IMR-90 (cell line): Measurements from ENCODE around the gene TNFRSF1B. TPM values are rescaled to one million over a fixed set of nuclear protein-coding genes. Genes with fewer than 3 reads are reported as not detected.

ENCODE experiments used
- ATAC-seq: fragments of 200-7000 bp; cut with Tn5 transposase; 2 replicates; pipeline ENCODE4 v1.9.1; 2020; ENCODE audit warnings: low read depth, mild to moderate bottlenecking, moderate library complexity
- BruUV-seq: library from RNA; stranded (reverse); fragments of 400-500 nt; replicated peaks from 2 replicates; lab custom pipeline; 2021; lab: Mats Ljungman, UMichigan
- CTCF ChIA-PET: fragments of 300-600 bp; formaldehyde crosslinking; extraction: SDS; loops from one replicate; lab custom pipeline; 2021; ENCODE audit warnings: antibody characterized with exemption; lab: Yijun Ruan, JAX
- POLR2A ChIA-PET: fragments of 300-600 bp; sonication (Branson Sonifier 250); formaldehyde crosslinking; loops from one replicate; lab custom pipeline; 2022; ENCODE audit warnings: antibody characterized with exemption; ENCODE audit not compliant: unreplicated experiment; lab: Charles Lee
- DNase-seq: peaks from one replicate; pipeline ENCODE4 v3.0.0; 2013
- H2AFZ ChIP-seq: replicated peaks from 2 replicates; pipeline ENCODE3; 2013; ENCODE audit warnings: low read length, mild to moderate bottlenecking; ENCODE audit not compliant: poor library complexity
- H2AK5ac ChIP-seq: 2 replicates; pipeline ENCODE4 v1.6.1; 2013; ENCODE audit warnings: low read depth, low read length, inconsistent platforms
- H2AK9ac ChIP-seq: replicated peaks from 2 replicates; pipeline ENCODE3; 2013; ENCODE audit warnings: mild to moderate bottlenecking, low read depth, low read length, moderate library complexity; ENCODE audit not compliant: poor library complexity
- H2BK120ac ChIP-seq: 2 replicates; pipeline ENCODE4 v1.6.1; 2013; ENCODE audit warnings: low read depth, low read length, inconsistent platforms
- H2BK15ac ChIP-seq: 3 replicates; pipeline ENCODE4 v1.6.1; 2013; ENCODE audit warnings: low read depth, low read length, inconsistent platforms
- H2BK20ac ChIP-seq: 2 replicates; pipeline ENCODE4 v1.6.1; 2013; ENCODE audit warnings: low read depth, mild to moderate bottlenecking, inconsistent platforms, low read length, moderate library complexity
- H2BK5ac ChIP-seq: 2 replicates; pipeline ENCODE4 v1.6.1; 2013; ENCODE audit warnings: mild to moderate bottlenecking, low read depth, low read length, inconsistent platforms; ENCODE audit not compliant: poor library complexity, severe bottlenecking
- H3K14ac ChIP-seq: replicated peaks from 2 replicates; pipeline ENCODE4 v1.6.1; 2013; ENCODE audit warnings: low read depth, low read length, inconsistent platforms
- H3K18ac ChIP-seq: 2 replicates; pipeline ENCODE4 v1.6.1; 2013; ENCODE audit warnings: low read depth, low read length, control low read depth
- H3K23ac ChIP-seq: 2 replicates; pipeline ENCODE4 v1.6.1; 2013; ENCODE audit warnings: low read depth, low read length, inconsistent platforms
- H3K27ac ChIP-seq: 2 replicates; pipeline ENCODE4 v1.5.1; 2013; ENCODE audit warnings: mild to moderate bottlenecking, control low read depth, low read length; ENCODE audit not compliant: insufficient read depth
- H3K27me3 ChIP-seq: 2 replicates; pipeline ENCODE4 v1.6.1; 2013; ENCODE audit warnings: low read length; ENCODE audit not compliant: control insufficient read depth, insufficient read depth
- H3K36me3 ChIP-seq: 2 replicates; pipeline ENCODE4 v1.6.1; 2013; ENCODE audit warnings: low read length, mixed read lengths; ENCODE audit not compliant: control insufficient read depth, insufficient read depth
- H3K4ac ChIP-seq: 2 replicates; pipeline ENCODE4 v1.6.1; 2013; ENCODE audit warnings: low read depth, low read length, inconsistent platforms
- H3K4me1 ChIP-seq: 2 replicates; pipeline ENCODE4 v1.6.1; 2013; ENCODE audit warnings: low read length, mixed read lengths; ENCODE audit not compliant: control insufficient read depth, insufficient read depth
- H3K4me2 ChIP-seq: 2 replicates; pipeline ENCODE4 v1.6.1; 2013; ENCODE audit warnings: low read depth, mild to moderate bottlenecking, control low read depth, low read length, moderate library complexity
- H3K4me3 ChIP-seq: 2 replicates; pipeline ENCODE4 v1.5.1; 2013; ENCODE audit warnings: low read depth, mild to moderate bottlenecking, control low read depth, low read length, moderate library complexity; ENCODE audit not compliant: insufficient read depth
- H3K56ac ChIP-seq: 2 replicates; pipeline ENCODE4 v1.6.1; 2013; ENCODE audit warnings: low read length, inconsistent platforms; ENCODE audit not compliant: insufficient read depth; ENCODE audit errors: extremely low read depth
- H3K79me1 ChIP-seq, 2 experiments: 2 replicates each; pipeline ENCODE4 v1.6.1; 2013; ENCODE audit warnings: low read length in 2 of 2, inconsistent platforms in 1 of 2, low read depth in 1 of 2
- H3K9ac ChIP-seq: 2 replicates; pipeline ENCODE4 v1.6.1; 2013; ENCODE audit warnings: low read depth, low read length, control low read depth
- H3K9me1 ChIP-seq: 2 replicates; pipeline ENCODE4 v1.6.1; 2013; ENCODE audit warnings: low read length, inconsistent platforms; ENCODE audit not compliant: insufficient read depth
- H3K9me3 ChIP-seq: 2 replicates; pipeline ENCODE4 v1.6.1; 2013; ENCODE audit warnings: low read length; ENCODE audit not compliant: control insufficient read depth, insufficient read depth
- H4K20me1 ChIP-seq: 2 replicates; pipeline ENCODE4 v1.6.1; 2013; ENCODE audit warnings: low read length, inconsistent platforms; ENCODE audit not compliant: insufficient read depth
- H4K5ac ChIP-seq: 2 replicates; pipeline ENCODE4 v1.6.1; 2013; ENCODE audit warnings: mild to moderate bottlenecking, low read depth, low read length, control low read depth
- H4K8ac ChIP-seq, 2 experiments: 2 replicates each; pipeline ENCODE4 v1.6.1; 2013; ENCODE audit warnings: low read depth in 2 of 2, low read length in 2 of 2, control low read depth in 1 of 2, inconsistent platforms in 1 of 2
- H4K91ac ChIP-seq: 2 replicates; pipeline ENCODE4 v1.6.1; 2013; ENCODE audit warnings: low read depth, low read length, inconsistent platforms; ENCODE audit not compliant: insufficient read depth
- BHLHE40 ChIP-seq: fragments of 150-350 bp; IDR thresholded peaks from 2 replicates; pipeline ENCODE4 v1.6.1; 2016; ENCODE audit warnings: mild to moderate bottlenecking, low read depth, low read length
- CEBPB ChIP-seq: IDR thresholded peaks from 2 replicates; pipeline ENCODE4 v1.6.1; 2012; ENCODE audit warnings: low read depth, low read length, improper control_type of control experiment
- CHD1 ChIP-seq: IDR thresholded peaks from 2 replicates; pipeline ENCODE4 v1.6.1; 2012; ENCODE audit warnings: low read depth, low read length, improper control_type of control experiment
- ELK1 ChIP-seq: fragments of 150-350 bp; IDR thresholded peaks from 2 replicates; pipeline ENCODE4 v1.6.1; 2016; ENCODE audit warnings: low read depth, mild to moderate bottlenecking, low read length, moderate library complexity, borderline replicate concordance
- FOS ChIP-seq: fragments of 150-350 bp; IDR thresholded peaks from 2 replicates; pipeline ENCODE4 v1.6.1; 2016; ENCODE audit warnings: low read depth, low read length
- MAFK ChIP-seq: IDR thresholded peaks from 2 replicates; pipeline ENCODE4 v1.6.1; 2012; ENCODE audit warnings: low read depth, low read length, improper control_type of control experiment
- MAZ ChIP-seq: IDR thresholded peaks from 2 replicates; pipeline ENCODE4 v1.6.1; 2012; ENCODE audit warnings: low read depth, mild to moderate bottlenecking, low read length, improper control_type of control experiment, moderate library complexity, borderline replicate concordance
- MXI1 ChIP-seq: IDR thresholded peaks from 2 replicates; pipeline ENCODE4 v1.6.1; 2012; ENCODE audit warnings: low read depth, mild to moderate bottlenecking, low read length, moderate library complexity, borderline replicate concordance
- NFE2L2 ChIP-seq: fragments of 150-350 bp; IDR thresholded peaks from 2 replicates; pipeline ENCODE4 v1.6.1; 2016; ENCODE audit warnings: low read depth, mild to moderate bottlenecking, low read length
- POLR2A ChIP-seq: IDR thresholded peaks from 2 replicates; pipeline ENCODE4 v1.6.1; 2012; ENCODE audit warnings: mild to moderate bottlenecking, low read depth, low read length
- RAD21 ChIP-seq: IDR thresholded peaks from 2 replicates; pipeline ENCODE4 v1.6.1; 2012; ENCODE audit warnings: low read length, improper control_type of control experiment
- RCOR1 ChIP-seq: IDR thresholded peaks from 2 replicates; pipeline ENCODE4 v1.6.1; 2012; ENCODE audit warnings: mild to moderate bottlenecking, low read length, improper control_type of control experiment; ENCODE audit not compliant: insufficient replicate concordance
- RFX5 ChIP-seq: IDR thresholded peaks from 2 replicates; pipeline ENCODE4 v1.8.0; 2012; ENCODE audit warnings: low read depth, mild to moderate bottlenecking, low read length, moderate library complexity
- SMC3 ChIP-seq: fragments of 150-350 bp; IDR thresholded peaks from 2 replicates; pipeline ENCODE4 v1.6.1; 2016; ENCODE audit warnings: low read depth, mild to moderate bottlenecking, antibody characterized with exemption, low read length, moderate library complexity
- USF2 ChIP-seq: fragments of 150-350 bp; IDR thresholded peaks from 2 replicates; pipeline ENCODE4 v1.6.1; 2017; ENCODE audit warnings: mild to moderate bottlenecking, antibody characterized with exemption, low read length, low read depth
- WGBS, 2 experiments: methylation state at CpG; one replicate each; pipeline versions ENCODE4 v1.1.5 to v1.1.7; 2013; ENCODE audit warnings: missing lambda C conversion rate in 2 of 2; ENCODE audit not compliant: insufficient read length in 1 of 2; ENCODE audit errors: extremely low coverage in 2 of 2; 5-methylcytosine and 5-hydroxymethylcytosine counted together
- dilution Hi-C: fragments of 300-500 bp; cut with HindIII; formaldehyde crosslinking; loops from one replicate; pipeline ENCODE4 v1.14.3; 2018; ENCODE audit warnings: low sequenced_read_pairs; ENCODE audit not compliant: unreplicated experiment
- in situ Hi-C: fragments of 300-500 bp; cut with MboI; formaldehyde crosslinking; loops from 3 replicates; pipeline ENCODE4 v1.14.3; 2019; ENCODE audit warnings: low sequenced_read_pairs, inconsistent platforms, mixed read lengths
- intact Hi-C: fragments of 100-400 bp; cut with micrococcal nuclease; formaldehyde crosslinking; loops from 2 replicates; pipeline ENCODE4 v1.10.0; 2022
- polyA plus RNA-seq, 3 experiments: library from polyadenylated mRNA; depleted of rRNA; stranded (reverse); fragments of >200 nt; gene quantifications; 2 replicates each; pipeline ENCODE4 v1.2.3, GENCODE V29; 2012; ENCODE audit warnings: low replicate concordance in 1 of 3
- total RNA-seq: library from RNA; depleted of rRNA; stranded (reverse); fragments of >200 nt; gene quantifications from 2 replicates; pipeline ENCODE4 v1.2.3, GENCODE V29; 2012
- TF ChIP-seq, protein P1 (sequence below): conservative IDR thresholded peaks from 2 replicates; pipeline ENCODE4 v1.5.1; 2012; ENCODE audit warnings: mild to moderate bottlenecking, low read depth, low read length, improper control_type of control experiment

TNFRSF1B gene
- total and polyA plus RNA-seq, 2 of the 4 experiments (the other 2 are of a cell fraction): 4.3 to 8.9 TPM

DNA sequence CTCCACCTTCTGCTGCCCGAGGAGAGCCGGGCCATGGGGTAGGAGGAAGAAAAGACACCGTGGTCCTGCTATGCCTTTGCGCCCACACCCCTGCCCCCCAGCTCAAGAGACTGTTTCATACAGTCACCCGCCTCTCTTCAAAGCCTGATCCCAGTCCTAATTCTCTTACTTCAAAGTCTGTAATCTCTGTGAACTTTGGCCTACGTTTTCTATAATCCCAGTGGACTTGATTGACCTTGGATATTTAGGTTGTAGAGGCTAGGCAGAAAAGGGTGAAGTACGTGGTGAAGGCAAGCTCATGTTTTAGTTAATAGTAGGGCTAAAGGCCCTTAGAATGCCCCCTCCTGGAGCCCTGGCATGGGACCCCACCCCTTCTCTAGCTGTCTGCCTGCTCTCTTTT is 91.5 kb downstream of the TNFRSF1B start:
- H3K36me3 ChIP-seq: peaks cover 44% of the 10 kb centered on the region
- BruUV-seq: no TSS peak
- H2BK15ac ChIP-seq: no peak overlapping the region
- H3K4me3 ChIP-seq: no peak overlapping the region
- H4K20me1 ChIP-seq: no peaks in the 10 kb centered on the region
- H3K23ac ChIP-seq: no peak overlapping the region
- no peak for ATAC-seq
- H3K9ac ChIP-seq: no peak overlapping the region
- no peak overlapping the region for H3K4me2 ChIP-seq
- H2AFZ ChIP-seq: no peak overlapping the region
- no peak overlapping the region for H4K8ac ChIP-seq
- no peak overlapping the region for H4K5ac ChIP-seq
- no peaks in the 10 kb centered on the region for H3K9me1 ChIP-seq
- H3K4ac ChIP-seq: no peak overlapping the region
- no peak overlapping the region for H2AK9ac ChIP-seq
- no peaks in the 10 kb centered on the region for H3K27me3 ChIP-seq
- TF ChIP-seq FOS: no peak
- TF ChIP-seq SMC3: no peak
- no peak for TF ChIP-seq BHLHE40
- no peak for TF ChIP-seq MAZ
- TF ChIP-seq POLR2A: no peak
- TF ChIP-seq, protein P1, sequence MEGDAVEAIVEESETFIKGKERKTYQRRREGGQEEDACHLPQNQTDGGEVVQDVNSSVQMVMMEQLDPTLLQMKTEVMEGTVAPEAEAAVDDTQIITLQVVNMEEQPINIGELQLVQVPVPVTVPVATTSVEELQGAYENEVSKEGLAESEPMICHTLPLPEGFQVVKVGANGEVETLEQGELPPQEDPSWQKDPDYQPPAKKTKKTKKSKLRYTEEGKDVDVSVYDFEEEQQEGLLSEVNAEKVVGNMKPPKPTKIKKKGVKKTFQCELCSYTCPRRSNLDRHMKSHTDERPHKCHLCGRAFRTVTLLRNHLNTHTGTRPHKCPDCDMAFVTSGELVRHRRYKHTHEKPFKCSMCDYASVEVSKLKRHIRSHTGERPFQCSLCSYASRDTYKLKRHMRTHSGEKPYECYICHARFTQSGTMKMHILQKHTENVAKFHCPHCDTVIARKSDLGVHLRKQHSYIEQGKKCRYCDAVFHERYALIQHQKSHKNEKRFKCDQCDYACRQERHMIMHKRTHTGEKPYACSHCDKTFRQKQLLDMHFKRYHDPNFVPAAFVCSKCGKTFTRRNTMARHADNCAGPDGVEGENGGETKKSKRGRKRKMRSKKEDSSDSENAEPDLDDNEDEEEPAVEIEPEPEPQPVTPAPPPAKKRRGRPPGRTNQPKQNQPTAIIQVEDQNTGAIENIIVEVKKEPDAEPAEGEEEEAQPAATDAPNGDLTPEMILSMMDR: no peak
- no peak for TF ChIP-seq RCOR1
- no peak for TF ChIP-seq ELK1
- no peak for TF ChIP-seq RFX5
- no peak for TF ChIP-seq CHD1
- no peak for TF ChIP-seq NFE2L2
- no peak for TF ChIP-seq USF2
- no peak for TF ChIP-seq RAD21
- TF ChIP-seq MXI1: no peak
- no peak for TF ChIP-seq MAFK
- no peak for TF ChIP-seq CEBPB
- H3K56ac ChIP-seq: no peak overlapping the region
- no peak overlapping the region for H3K18ac ChIP-seq
- WGBS, 2 experiments: no CpG with 5 or more reads among the region's 7 CpGs
- H3K14ac ChIP-seq: no peak overlapping the region
- no peaks in the 10 kb centered on the region for H3K4me1 ChIP-seq
- no peak for DNase-seq
- H2AK5ac ChIP-seq: no peak overlapping the region
- H2BK20ac ChIP-seq: no peak overlapping the region
- dilution Hi-C loops: no loop called here
- no peak overlapping the region for H2BK5ac ChIP-seq
- POLR2A ChIA-PET: no interaction called here
- CTCF ChIA-PET: no interaction called here
- 0 out of 4 replicates have a peak, but pooled peaks cover 0 to 2% of the 10 kb centered on the region in 2 experiments for H3K79me1 ChIP-seq
- no peaks in the 10 kb centered on the region for H3K9me3 ChIP-seq
- H4K91ac ChIP-seq: no peak overlapping the region
- intact Hi-C loops: no loop called here
- H2BK120ac ChIP-seq: no peak overlapping the region
- in situ Hi-C loops: no loop called here
- no peak overlapping the region for H3K27ac ChIP-seq
